NOMO-1 (cell line): ENCODE measurements around the gene ASCC3.
A peak's percentile ranks its signal among the peaks of the same experiment; 100 is the strongest.
"Not testable (repeated sequence)": the region's sequence is repeated elsewhere in the genome, so short reads cannot be mapped to it uniquely, and the experiment has no call there.

ENCODE experiments used
- DNase-seq, 2 experiments: peaks; one replicate each; lab custom pipeline; 2025; ENCODE audit not compliant: unreplicated experiment in 2 of 2; lab: John Stamatoyannopoulos, UW

Gene ASCC3

GRCh38 chr6:100808638-100809275, 72.4 kb downstream of the ASCC3 start:
- no peak for DNase-seq

GRCh38 chr6:100806296-100806695, 74.8 kb downstream of the ASCC3 start:
- peak; percentile 13 to 79 for DNase-seq

- peak; percentile 1 to 31 for DNase-seq
Observed at GRCh38 chr6:100803264-100804045, 77.7 kb downstream of the ASCC3 start.

GRCh38 chr6:100801036-100801435, 80.1 kb downstream of the ASCC3 start:
- no peak for DNase-seq

GRCh38 chr6:100796049-100796823, 84.9 kb downstream of the ASCC3 start:
- DNase-seq: peak; percentile 33 to 60

GRCh38 chr6:100790084-100790483, 91.0 kb downstream of the ASCC3 start:
- no peak for DNase-seq

GRCh38 chr6:100785982-100786381, 95.1 kb downstream of the ASCC3 start:
- no peak for DNase-seq

GRCh38 chr6:100780648-100781047, 100.5 kb downstream of the ASCC3 start:
- DNase-seq: no peak

GRCh38 chr6:100775667-100776066, 105.5 kb downstream of the ASCC3 start:
- no peak for DNase-seq

- DNase-seq: no peak
Observed at GRCh38 chr6:100774681-100775080, 106.4 kb downstream of the ASCC3 start.

GRCh38 chr6:100768816-100769351, 112.2 kb downstream of the ASCC3 start:
- no peak for DNase-seq

- DNase-seq: no peak
Observed at GRCh38 chr6:100763617-100764241, 117.4 kb downstream of the ASCC3 start.

- DNase-seq: no peak
Observed at GRCh38 chr6:100761841-100762240, 119.3 kb downstream of the ASCC3 start.

- DNase-seq: not testable (repeated sequence)
Observed at GRCh38 chr6:100758386-100758785, 122.7 kb downstream of the ASCC3 start.

- no peak for DNase-seq
Observed at GRCh38 chr6:100753421-100753820, 127.7 kb downstream of the ASCC3 start.

GRCh38 chr6:100751590-100751989, 129.5 kb downstream of the ASCC3 start:
- no peak for DNase-seq

- DNase-seq: no peak
Observed at GRCh38 chr6:100745419-100746041, 135.6 kb downstream of the ASCC3 start.

GRCh38 chr6:100740439-100740838, 140.7 kb downstream of the ASCC3 start:
- no peak for DNase-seq

- DNase-seq: not testable (repeated sequence)
Observed at GRCh38 chr6:100737720-100738119, 143.4 kb downstream of the ASCC3 start.

GRCh38 chr6:100731411-100731810, 149.7 kb downstream of the ASCC3 start:
- DNase-seq: no peak
